ENCODE measurements around the gene NRXN3.

- no peak for TF ChIP-seq GATA2 (IDR thresholded peaks at IDR 0.05; ENCODE audit: low read depth, low read length)
- TF ChIP-seq GATA3 (IDR thresholded peaks at IDR 0.05; ENCODE audit: low read depth, low read length), result no peak
These were observed 1741.6 kb downstream of the NRXN3 start for GRCh38 chr14:79911744-79912143.

Measured in SH-SY5Y (cell line).